ENCODE data around the gene LHFPL3. TPM values are rescaled to one million over a fixed set of nuclear protein-coding genes. Genes with fewer than 3 reads are reported as not detected.
A peak's percentile ranks its signal among the peaks of the same experiment; 100 is the strongest.

LHFPL3 gene
- polyA plus RNA-seq, 1 of the 3 experiments (the other 2 are of a cell fraction) = not detected

DNA sequence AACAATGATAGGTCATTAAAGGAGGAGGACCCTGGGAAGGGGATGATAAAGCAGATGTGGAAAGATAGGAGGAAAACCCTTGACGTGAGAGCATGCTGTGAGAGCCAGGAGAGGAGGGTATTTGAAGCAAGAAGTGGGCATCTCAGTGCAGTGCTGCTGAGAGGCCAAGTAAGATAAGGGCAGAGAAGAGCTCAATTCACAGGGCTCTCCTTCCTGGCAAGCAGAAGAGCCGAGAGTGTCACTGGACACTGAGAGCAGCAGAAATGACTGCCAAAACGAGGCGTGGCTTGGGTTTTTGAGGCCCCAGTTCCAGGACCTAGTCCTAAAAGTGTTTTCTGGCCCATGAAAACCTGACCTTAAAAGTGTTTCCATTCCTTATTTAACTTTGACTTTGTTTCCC is 213.5 kb downstream of the LHFPL3 start:
- Histone ChIP-seq H3K9me3 (no peaks in the 10 kb centered on the region), H2AFZ (ENCODE audit: low read depth) (no peak overlapping the region), H3K36me3 (replicated peaks in 1 of 2; ENCODE audit: control insufficient read depth in 1 of 2, insufficient read depth in 2 of 2, low read length in 1 of 2) (no peaks in the 10 kb centered on the region), H3K4me2 (no peak overlapping the region), H3K9ac (no peak overlapping the region), H3K79me2 (ENCODE audit: insufficient read depth) (no peaks in the 10 kb centered on the region), H3K27ac (ENCODE audit: low read depth in 2 of 2, low read length in 1 of 2) (no peak overlapping the region), H3K27me3 (ENCODE audit: insufficient read depth) (no peaks in the 10 kb centered on the region), H3K4me1 (ENCODE audit: control insufficient read depth in 1 of 2, insufficient read depth in 2 of 2, low read depth in 1 of 2, low read length in 1 of 2) (no peaks in the 10 kb centered on the region), H3K4me3 (ENCODE audit: low read depth in 2 of 2, low read length in 1 of 2) (no peak overlapping the region), H4K20me1 (ENCODE audit: insufficient read depth) (no peaks in the 10 kb centered on the region), H3F3A (replicated peaks; ENCODE audit: insufficient read depth) (no peaks in the 10 kb centered on the region), H3K9me2 (no peaks in the 10 kb centered on the region)
- DNase-seq = no peak
- CTCF ChIA-PET = no interaction called here
- POLR2A ChIA-PET = no interaction called here
- WGBS (ENCODE audit: low lambda C conversion rate) = under 1% methylated on average over 4 of the region's 4 CpGs
- TF ChIP-seq, protein P1, sequence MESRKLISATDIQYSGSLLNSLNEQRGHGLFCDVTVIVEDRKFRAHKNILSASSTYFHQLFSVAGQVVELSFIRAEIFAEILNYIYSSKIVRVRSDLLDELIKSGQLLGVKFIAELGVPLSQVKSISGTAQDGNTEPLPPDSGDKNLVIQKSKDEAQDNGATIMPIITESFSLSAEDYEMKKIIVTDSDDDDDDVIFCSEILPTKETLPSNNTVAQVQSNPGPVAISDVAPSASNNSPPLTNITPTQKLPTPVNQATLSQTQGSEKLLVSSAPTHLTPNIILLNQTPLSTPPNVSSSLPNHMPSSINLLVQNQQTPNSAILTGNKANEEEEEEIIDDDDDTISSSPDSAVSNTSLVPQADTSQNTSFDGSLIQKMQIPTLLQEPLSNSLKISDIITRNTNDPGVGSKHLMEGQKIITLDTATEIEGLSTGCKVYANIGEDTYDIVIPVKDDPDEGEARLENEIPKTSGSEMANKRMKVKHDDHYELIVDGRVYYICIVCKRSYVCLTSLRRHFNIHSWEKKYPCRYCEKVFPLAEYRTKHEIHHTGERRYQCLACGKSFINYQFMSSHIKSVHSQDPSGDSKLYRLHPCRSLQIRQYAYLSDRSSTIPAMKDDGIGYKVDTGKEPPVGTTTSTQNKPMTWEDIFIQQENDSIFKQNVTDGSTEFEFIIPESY (IDR thresholded peaks at IDR 0.05; ENCODE audit: borderline replicate concordance, low read depth) = no peak
- TF ChIP-seq RXRA (IDR thresholded peaks at IDR 0.05; ENCODE audit: borderline replicate concordance, low read depth) = no peak

- H3K9ac ChIP-seq = no peak overlapping the region
- ChIA-PET CTCF (interaction anchor here (1.3 to 2.4 kb wide), 2 partner anchors 14 to 21 kb away, joined by 3 to 6 read pairs; no protein-coding TSS in a partner anchor), POLR2A (no interaction called here)
- H3K79me2 ChIP-seq (ENCODE audit: insufficient read depth) = no peaks in the 10 kb centered on the region
- H3F3A ChIP-seq (replicated peaks; ENCODE audit: insufficient read depth) = no peaks in the 10 kb centered on the region
- H3K4me3 ChIP-seq (ENCODE audit: low read depth in 2 of 2, low read length in 1 of 2) = no peak overlapping the region
- no peak for DNase-seq
- no peaks in the 10 kb centered on the region for H3K9me3 ChIP-seq
- H3K27me3 ChIP-seq (ENCODE audit: insufficient read depth) = no peaks in the 10 kb centered on the region
- H4K20me1 ChIP-seq (ENCODE audit: insufficient read depth) = no peaks in the 10 kb centered on the region
- H3K4me1 ChIP-seq (ENCODE audit: control insufficient read depth in 1 of 2, insufficient read depth in 2 of 2, low read depth in 1 of 2, low read length in 1 of 2) = no peaks in the 10 kb centered on the region
- no peak overlapping the region for H2AFZ ChIP-seq (ENCODE audit: low read depth)
- no peak overlapping the region for H3K4me2 ChIP-seq
- H3K36me3 ChIP-seq (replicated peaks in 1 of 2; ENCODE audit: control insufficient read depth in 1 of 2, insufficient read depth in 2 of 2, low read length in 1 of 2) = no peaks in the 10 kb centered on the region
- no peak overlapping the region for H3K27ac ChIP-seq (ENCODE audit: low read depth in 2 of 2, low read length in 1 of 2)
- no peaks in the 10 kb centered on the region for H3K9me2 ChIP-seq
- TF ChIP-seq ELF1 (IDR thresholded peaks at IDR 0.05) (peak; percentile 9; the same call in 1 of the 2 replicates), NRF1 (IDR thresholded peaks at IDR 0.05; ENCODE audit: low read depth, low read length) (no peak), REST (IDR thresholded peaks at IDR 0.05; ENCODE audit: low read depth, low read length) (no peak), CTCF (IDR thresholded peaks at IDR 0.05) (peak; percentile 37; the same call in 1 of the 2 replicates), SIN3A (IDR thresholded peaks at IDR 0.05; ENCODE audit: borderline replicate concordance, low read depth, low read length) (no peak)
- WGBS (ENCODE audit: low lambda C conversion rate) = 6% methylated on average over 2 of the region's 2 CpGs
These were observed 220.5 kb downstream of the LHFPL3 start for GRCh38 chr7:104548861-104549260.

Measured in SK-N-SH (cell line).